ENCODE data around the gene BRAT1.
A peak's percentile ranks its signal among the peaks of the same experiment; 100 is the strongest.

Gene BRAT1

DNA sequence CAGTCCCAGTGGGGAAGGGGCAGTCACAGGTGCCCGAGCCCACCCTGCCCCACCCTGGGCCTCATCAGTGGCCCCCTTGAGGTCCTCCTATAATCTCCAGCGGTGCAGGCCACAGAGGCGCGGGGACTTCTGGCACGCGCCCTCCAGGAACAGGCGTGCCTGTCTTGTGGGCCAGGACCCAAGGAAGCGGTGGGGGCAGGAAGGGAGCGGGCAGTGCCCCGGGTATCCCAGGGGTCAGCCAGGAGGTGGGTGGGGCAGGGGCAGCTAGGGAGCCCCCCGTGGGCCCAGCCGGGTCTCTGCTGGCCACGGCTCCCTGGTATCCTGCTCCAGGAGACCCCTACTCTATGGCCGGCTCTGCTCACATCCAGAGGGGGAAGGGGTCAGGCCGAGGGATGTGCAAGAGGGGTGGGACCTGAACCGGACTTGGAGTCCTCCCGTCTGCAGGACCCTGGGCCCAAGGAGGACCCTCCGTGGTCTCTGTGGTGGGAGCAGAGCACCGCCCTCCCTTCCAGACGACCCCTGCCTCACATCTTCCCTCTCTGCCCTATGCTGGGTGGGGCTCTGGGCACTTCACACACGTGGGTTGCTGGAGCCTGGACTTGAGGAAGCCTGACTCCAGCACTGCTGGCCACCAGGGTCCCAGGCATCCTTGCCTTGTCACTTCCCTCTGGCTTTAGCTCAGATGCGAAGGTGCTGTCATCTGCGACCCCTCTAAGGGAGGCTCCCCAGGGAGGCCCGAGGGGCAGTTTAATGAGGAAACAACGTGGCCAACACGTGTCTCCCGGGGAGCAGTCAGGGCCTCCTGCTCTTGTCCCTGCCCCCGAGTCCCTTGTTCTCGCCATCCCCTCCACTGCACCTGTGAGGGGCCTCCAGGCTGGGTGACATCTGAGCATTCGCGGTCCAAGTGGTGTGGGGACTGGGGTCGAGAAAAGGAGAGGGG, 60.9 kb downstream of the BRAT1 start:
- H3K9me3 Mint-ChIP-seq = no peaks in the 10 kb centered on the region

GRCh38 chr7:2493205-2494164, 61.8 kb downstream of the BRAT1 start:
- Mint-ChIP-seq H3K36me3 (ENCODE audit: low read depth) (no peaks in the 10 kb centered on the region), H3K27ac (peak overlapping the region; percentile 62 to 93 (median 82)), H3K27me3 (ENCODE audit: low read depth) (peaks cover 4% of the 10 kb centered on the region), H3K4me3 (no peak overlapping the region), H3K9me3 (no peaks in the 10 kb centered on the region), H3K4me1 (peaks cover 56% of the 10 kb centered on the region)
- TF ChIP-seq, protein P1, sequence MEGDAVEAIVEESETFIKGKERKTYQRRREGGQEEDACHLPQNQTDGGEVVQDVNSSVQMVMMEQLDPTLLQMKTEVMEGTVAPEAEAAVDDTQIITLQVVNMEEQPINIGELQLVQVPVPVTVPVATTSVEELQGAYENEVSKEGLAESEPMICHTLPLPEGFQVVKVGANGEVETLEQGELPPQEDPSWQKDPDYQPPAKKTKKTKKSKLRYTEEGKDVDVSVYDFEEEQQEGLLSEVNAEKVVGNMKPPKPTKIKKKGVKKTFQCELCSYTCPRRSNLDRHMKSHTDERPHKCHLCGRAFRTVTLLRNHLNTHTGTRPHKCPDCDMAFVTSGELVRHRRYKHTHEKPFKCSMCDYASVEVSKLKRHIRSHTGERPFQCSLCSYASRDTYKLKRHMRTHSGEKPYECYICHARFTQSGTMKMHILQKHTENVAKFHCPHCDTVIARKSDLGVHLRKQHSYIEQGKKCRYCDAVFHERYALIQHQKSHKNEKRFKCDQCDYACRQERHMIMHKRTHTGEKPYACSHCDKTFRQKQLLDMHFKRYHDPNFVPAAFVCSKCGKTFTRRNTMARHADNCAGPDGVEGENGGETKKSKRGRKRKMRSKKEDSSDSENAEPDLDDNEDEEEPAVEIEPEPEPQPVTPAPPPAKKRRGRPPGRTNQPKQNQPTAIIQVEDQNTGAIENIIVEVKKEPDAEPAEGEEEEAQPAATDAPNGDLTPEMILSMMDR (IDR thresholded peaks at IDR 0.05; ENCODE audit: unreplicated experiment in 3 of 3) = no peak

More for the DNA sequence above, 60.9 kb downstream of the BRAT1 start:
- Mint-ChIP-seq H3K27me3 (ENCODE audit: low read depth) (peaks cover 4% of the 10 kb centered on the region), H3K36me3 (ENCODE audit: low read depth) (no peaks in the 10 kb centered on the region), H3K27ac (peak overlapping the region in 2 of 3 experiments; percentile 54 to 63), H3K4me3 (peak overlapping the region in 1 of 3 experiments; percentile 21), H3K4me1 (peaks cover 56% of the 10 kb centered on the region)
- TF ChIP-seq, protein P1 (IDR thresholded peaks at IDR 0.05; ENCODE audit: unreplicated experiment in 3 of 3) = no peak

DNA sequence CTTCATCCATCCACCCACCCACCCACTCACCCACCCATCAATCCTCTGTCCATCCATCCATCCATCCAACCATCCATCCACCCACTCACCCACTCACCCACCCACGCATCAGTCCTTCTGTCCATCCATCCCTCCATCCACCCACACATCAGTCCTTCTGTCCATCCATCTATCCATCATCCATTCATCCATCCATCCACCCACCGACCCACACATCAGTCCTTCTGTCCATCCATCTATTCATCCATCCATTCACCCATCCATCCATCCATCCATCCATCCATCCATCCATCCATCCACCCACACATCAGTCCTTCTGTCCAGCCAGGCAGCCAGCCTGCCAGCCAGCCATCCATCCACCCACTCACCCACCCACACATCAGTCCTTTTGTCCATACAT, 63.3 kb downstream of the BRAT1 start:
- no peaks in the 10 kb centered on the region for H3K36me3 Mint-ChIP-seq (ENCODE audit: low read depth)
- peaks cover 4% of the 10 kb centered on the region for H3K27me3 Mint-ChIP-seq (ENCODE audit: low read depth)
- TF ChIP-seq, protein P1 (IDR thresholded peaks at IDR 0.05; ENCODE audit: unreplicated experiment in 3 of 3) = no peak
- H3K9me3 Mint-ChIP-seq = no peaks in the 10 kb centered on the region
- peaks cover 54% of the 10 kb centered on the region for H3K4me1 Mint-ChIP-seq
- peak overlapping the region in 2 of 3 experiments; percentile 7 to 20 for H3K4me3 Mint-ChIP-seq
- H3K27ac Mint-ChIP-seq = peak overlapping the region; percentile 56 to 82 (median 67)

GRCh38 chr7:2490181-2490651, 65.1 kb downstream of the BRAT1 start:
- TF ChIP-seq, protein P1 (IDR thresholded peaks at IDR 0.05; ENCODE audit: unreplicated experiment in 3 of 3) = no peak
- Mint-ChIP-seq H3K36me3 (ENCODE audit: low read depth) (no peaks in the 10 kb centered on the region), H3K4me3 (no peak overlapping the region), H3K27me3 (ENCODE audit: low read depth) (peaks cover 4% of the 10 kb centered on the region), H3K9me3 (no peaks in the 10 kb centered on the region), H3K27ac (peak overlapping the region; percentile 62 to 84 (median 76)), H3K4me1 (peaks cover 39% of the 10 kb centered on the region)

DNA sequence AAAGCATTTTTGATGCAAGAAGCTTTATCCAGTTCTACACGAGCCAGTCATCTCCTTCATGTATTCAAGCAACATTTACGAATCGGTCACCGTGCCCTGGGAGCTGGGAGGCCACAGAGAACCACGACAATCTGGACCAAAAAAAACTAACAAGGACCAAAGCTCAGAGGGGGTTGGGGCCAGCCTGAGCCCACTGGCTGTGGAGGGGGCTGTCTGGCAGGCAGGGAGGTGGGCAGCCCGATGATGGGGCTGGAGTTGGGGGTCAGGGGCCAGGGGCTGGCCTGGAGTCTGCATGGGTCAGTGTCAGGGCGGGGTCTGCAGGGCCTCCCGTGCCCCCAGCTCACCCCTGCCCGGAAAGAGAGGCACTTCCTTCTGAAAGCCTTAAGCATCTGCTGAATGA, 66.6 kb downstream of the BRAT1 start:
- H3K27ac Mint-ChIP-seq = peak overlapping the region; percentile 62 to 81 (median 76)
- peak overlapping the region in 1 of 3 experiments; percentile 34 for H3K4me3 Mint-ChIP-seq
- TF ChIP-seq, protein P1 (IDR thresholded peaks at IDR 0.05; ENCODE audit: unreplicated experiment in 3 of 3) = no peak
- H3K9me3 Mint-ChIP-seq = no peaks in the 10 kb centered on the region
- peaks cover 38% of the 10 kb centered on the region for H3K4me1 Mint-ChIP-seq
- H3K36me3 Mint-ChIP-seq (ENCODE audit: low read depth) = no peaks in the 10 kb centered on the region
- H3K27me3 Mint-ChIP-seq (ENCODE audit: low read depth) = peaks cover 7% of the 10 kb centered on the region
